ENCODE data around the gene ALAD. TPM values are rescaled to one million over a fixed set of nuclear protein-coding genes. Genes with fewer than 3 reads are reported as not detected.
"Not testable (repeated sequence)": the region's sequence is repeated elsewhere in the genome, so short reads cannot be mapped to it uniquely, and the experiment has no call there.

Gene ALAD
- total RNA-seq, 6 experiments from 2014 or later, result 27.8 to 31.0 (median 30.3) TPM

DNA sequence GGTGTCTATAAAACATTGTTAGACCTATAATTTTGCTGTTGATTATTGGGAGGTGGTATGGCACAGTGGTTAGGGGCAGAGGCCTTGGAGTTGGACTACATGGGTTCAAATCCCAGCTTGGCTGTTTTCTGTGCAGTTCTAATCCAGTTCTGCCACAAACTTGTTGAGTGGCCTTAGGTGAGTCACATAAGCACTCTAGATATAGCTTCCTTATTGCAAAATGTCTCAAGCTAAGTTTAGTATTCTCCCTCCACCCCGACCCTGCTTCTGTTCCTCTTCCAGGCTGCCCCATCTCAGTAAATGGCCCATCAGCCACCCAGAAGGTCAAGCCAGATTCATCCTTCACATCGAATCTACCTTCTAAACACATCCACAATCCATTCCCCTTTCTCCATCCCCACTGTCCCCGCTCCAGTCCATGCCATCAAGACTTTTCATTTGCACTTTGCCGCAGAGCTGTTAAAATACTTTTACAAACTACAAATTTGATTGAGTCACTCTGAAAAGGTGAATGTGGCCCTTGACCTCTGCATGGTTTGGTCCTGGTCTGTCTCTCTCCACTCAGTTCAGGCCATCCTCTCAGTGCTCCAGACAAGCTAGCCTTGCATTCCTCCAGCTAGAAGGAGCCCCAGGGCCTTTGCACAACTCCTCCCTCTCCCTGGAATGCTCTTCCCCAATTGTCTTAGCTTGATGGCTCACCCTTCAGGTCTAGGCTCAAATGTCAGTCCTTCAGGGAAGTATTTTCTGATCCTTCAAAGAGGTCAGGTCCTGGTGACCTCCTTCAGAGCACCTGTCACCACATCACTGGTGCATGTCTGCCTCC lies 14.3 kb downstream of the ALAD start:
- Mint-ChIP-seq H3K4me3 (no peak overlapping the region), H3K4me1 (ENCODE audit: low read depth) (no peaks in the 10 kb centered on the region), H3K27me3 (ENCODE audit: insufficient read depth) (no peaks in the 10 kb centered on the region; the same call in 1 of the 2 replicates), H3K36me3 (ENCODE audit: low read depth) (peaks cover 19% of the 10 kb centered on the region), H3K9me3 (no peaks in the 10 kb centered on the region), H3K27ac (no peak overlapping the region)
- no peak for TF ChIP-seq CTCF (IDR thresholded peaks at IDR 0.05)
- DNase-seq, result no peak

DNA sequence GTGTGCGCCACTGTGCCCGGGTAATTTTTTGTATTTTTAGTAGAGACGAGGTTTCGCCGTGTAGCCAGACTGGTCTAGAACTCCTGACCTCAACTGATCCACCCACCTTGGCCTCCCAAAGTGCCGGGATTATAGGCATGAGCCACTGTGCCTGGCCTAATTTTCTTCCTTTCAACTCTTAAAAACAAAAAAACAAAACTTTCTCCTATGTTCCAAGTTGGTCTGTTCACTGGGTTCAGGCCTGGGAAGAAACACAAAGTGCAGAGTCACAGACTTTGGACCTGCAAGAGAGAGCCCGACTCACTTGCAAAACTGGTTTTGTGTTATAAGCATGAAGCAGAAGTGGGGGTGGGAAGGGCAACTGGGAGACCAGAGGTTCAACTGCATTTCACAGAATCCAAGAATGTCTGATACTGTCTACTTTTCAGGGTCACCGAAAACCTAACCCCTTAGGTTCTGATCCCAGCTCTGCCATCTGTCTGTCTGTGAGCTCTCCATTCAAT lies 19.1 kb downstream of the ALAD start:
- DNase-seq, result no peak
- TF ChIP-seq CTCF (IDR thresholded peaks at IDR 0.05), result no peak

GRCh38 chr9:113381441-113381840 lies 19.6 kb downstream of the ALAD start:
- not testable (repeated sequence) for DNase-seq; H3K4me3 Mint-ChIP-seq; H3K27me3 Mint-ChIP-seq (ENCODE audit: insufficient read depth); H3K27ac Mint-ChIP-seq; H3K9me3 Mint-ChIP-seq; H3K36me3 Mint-ChIP-seq (ENCODE audit: low read depth); H3K4me1 Mint-ChIP-seq (ENCODE audit: low read depth)

More for the DNA sequence above, 19.1 kb downstream of the ALAD start:
- Mint-ChIP-seq H3K36me3 (ENCODE audit: low read depth) (peaks cover 10% of the 10 kb centered on the region), H3K9me3 (no peaks in the 10 kb centered on the region), H3K27ac (no peak overlapping the region), H3K4me1 (ENCODE audit: low read depth) (no peaks in the 10 kb centered on the region), H3K4me3 (no peak overlapping the region), H3K27me3 (ENCODE audit: insufficient read depth) (peaks cover 3% of the 10 kb centered on the region; the same call in 1 of the 2 replicates)

- Mint-ChIP-seq H3K9me3 (no peaks in the 10 kb centered on the region), H3K4me3 (no peak overlapping the region), H3K27me3 (ENCODE audit: insufficient read depth) (peaks cover 3% of the 10 kb centered on the region; the same call in 1 of the 2 replicates), H3K36me3 (ENCODE audit: low read depth) (0 out of 2 replicates have a peak, but pooled peaks cover 4% of the 10 kb centered on the region), H3K27ac (no peak overlapping the region), H3K4me1 (ENCODE audit: low read depth) (no peaks in the 10 kb centered on the region)
- TF ChIP-seq CTCF (IDR thresholded peaks at IDR 0.05), result no peak
- no peak for DNase-seq
Measured at GRCh38 chr9:113380869-113381378, 20.2 kb downstream of the ALAD start.

GRCh38 chr9:113379829-113380210 lies 21.3 kb downstream of the ALAD start:
- H3K27me3 Mint-ChIP-seq (ENCODE audit: insufficient read depth); H3K27ac Mint-ChIP-seq: not testable (repeated sequence)

GRCh38 chr9:113379094-113379828 lies 21.8 kb downstream of the ALAD start:
- H3K9me3 Mint-ChIP-seq; DNase-seq; H3K27me3 Mint-ChIP-seq (ENCODE audit: insufficient read depth); H3K27ac Mint-ChIP-seq; H3K4me3 Mint-ChIP-seq; H3K36me3 Mint-ChIP-seq (ENCODE audit: low read depth): not testable (repeated sequence)
- H3K4me1 Mint-ChIP-seq (ENCODE audit: low read depth), result peaks cover 11% of the 10 kb centered on the region

More at GRCh38 chr9:113379829-113380210, 21.3 kb downstream of the ALAD start:
- peaks cover 11% of the 10 kb centered on the region for H3K4me1 Mint-ChIP-seq (ENCODE audit: low read depth)
- H3K36me3 Mint-ChIP-seq (ENCODE audit: low read depth); H3K9me3 Mint-ChIP-seq; DNase-seq; H3K4me3 Mint-ChIP-seq: not testable (repeated sequence)
